Measurements from ENCODE around the gene PRDX1. TPM values are rescaled to one million over a fixed set of nuclear protein-coding genes. Genes with fewer than 3 reads are reported as not detected.
A peak's percentile ranks its signal among the peaks of the same experiment; 100 is the strongest.

Gene PRDX1
- total RNA-seq, 1 experiment from 2014 or later: 967 TPM

- Histone ChIP-seq H3K4me1 (ENCODE audit: insufficient read depth, low read length) (peaks cover 15% of the 10 kb centered on the region), H2AFZ (ENCODE audit: low read length) (no peak overlapping the region), H3K27ac (ENCODE audit: low read length) (no peak overlapping the region), H3K4me3 (ENCODE audit: low read length) (no peak overlapping the region), H3K36me3 (ENCODE audit: low read depth, low read length) (no peaks in the 10 kb centered on the region), H4K20me1 (ENCODE audit: low read length) (no peaks in the 10 kb centered on the region), H3K9ac (ENCODE audit: low read length) (no peak overlapping the region), H3K9me3 (ENCODE audit: low read length) (no peaks in the 10 kb centered on the region), H3F3A (ENCODE audit: low read length, unreplicated experiment) (no peaks in the 10 kb centered on the region), H3K9me2 (replicated peaks; ENCODE audit: low read length) (no peaks in the 10 kb centered on the region), H3K27me3 (ENCODE audit: low read length) (no peaks in the 10 kb centered on the region), H3K79me2 (ENCODE audit: low read length) (no peaks in the 10 kb centered on the region), H3K4me2 (ENCODE audit: low read length) (no peak overlapping the region)
- POLR2A ChIA-PET (ENCODE audit: unreplicated experiment): no interaction called here
- intact Hi-C loops (cut with micrococcal nuclease): no loop called here
- no peak for DNase-seq
- CTCF ChIA-PET: no interaction called here
- no peak for ATAC-seq
- no peak for TF ChIP-seq EZH2phosphoT487 (IDR thresholded peaks at IDR 0.05; ENCODE audit: borderline replicate concordance, low read length)
- TF ChIP-seq, protein P1, sequence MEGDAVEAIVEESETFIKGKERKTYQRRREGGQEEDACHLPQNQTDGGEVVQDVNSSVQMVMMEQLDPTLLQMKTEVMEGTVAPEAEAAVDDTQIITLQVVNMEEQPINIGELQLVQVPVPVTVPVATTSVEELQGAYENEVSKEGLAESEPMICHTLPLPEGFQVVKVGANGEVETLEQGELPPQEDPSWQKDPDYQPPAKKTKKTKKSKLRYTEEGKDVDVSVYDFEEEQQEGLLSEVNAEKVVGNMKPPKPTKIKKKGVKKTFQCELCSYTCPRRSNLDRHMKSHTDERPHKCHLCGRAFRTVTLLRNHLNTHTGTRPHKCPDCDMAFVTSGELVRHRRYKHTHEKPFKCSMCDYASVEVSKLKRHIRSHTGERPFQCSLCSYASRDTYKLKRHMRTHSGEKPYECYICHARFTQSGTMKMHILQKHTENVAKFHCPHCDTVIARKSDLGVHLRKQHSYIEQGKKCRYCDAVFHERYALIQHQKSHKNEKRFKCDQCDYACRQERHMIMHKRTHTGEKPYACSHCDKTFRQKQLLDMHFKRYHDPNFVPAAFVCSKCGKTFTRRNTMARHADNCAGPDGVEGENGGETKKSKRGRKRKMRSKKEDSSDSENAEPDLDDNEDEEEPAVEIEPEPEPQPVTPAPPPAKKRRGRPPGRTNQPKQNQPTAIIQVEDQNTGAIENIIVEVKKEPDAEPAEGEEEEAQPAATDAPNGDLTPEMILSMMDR (conservative IDR thresholded peaks at IDR 0.05; ENCODE audit: low read depth, low read length): no peak
- no peak for TF ChIP-seq EZH2 (IDR thresholded peaks at IDR 0.05; ENCODE audit: low read length, unreplicated experiment)
- no TSS peak for BruUV-seq (replicated peaks)
Measured at GRCh38 chr1:45541193-45541592, 19.5 kb upstream of the PRDX1 start.

DNA sequence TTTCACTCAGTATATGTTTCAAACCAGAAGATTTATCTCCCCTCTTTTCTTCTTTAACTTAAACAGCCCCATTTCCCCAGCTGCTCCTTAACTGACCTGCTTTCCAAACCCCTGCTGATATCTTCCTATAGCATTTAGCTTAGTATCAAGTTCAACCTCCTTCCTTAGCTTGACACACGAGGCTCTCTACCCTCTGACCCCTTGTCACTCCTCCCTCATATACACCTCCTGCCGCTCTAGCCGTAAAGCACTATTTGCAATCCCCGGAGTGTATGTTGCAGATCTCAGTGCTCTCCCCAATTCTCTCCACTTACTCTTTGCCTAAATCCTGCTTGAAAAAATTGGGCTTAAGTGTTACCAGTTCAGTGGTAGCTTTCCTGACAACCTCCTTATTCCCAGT, 15.2 kb upstream of the PRDX1 start:
- Histone ChIP-seq H4K20me1 (ENCODE audit: low read length) (no peaks in the 10 kb centered on the region), H3K36me3 (ENCODE audit: low read depth, low read length) (no peaks in the 10 kb centered on the region), H3K4me2 (ENCODE audit: low read length) (peak overlapping the region; percentile 46; the same call in 1 of the 2 replicates), H3K4me1 (ENCODE audit: insufficient read depth, low read length) (peaks cover 17% of the 10 kb centered on the region), H2AFZ (ENCODE audit: low read length) (no peak overlapping the region), H3K9me3 (ENCODE audit: low read length) (no peaks in the 10 kb centered on the region), H3K4me3 (ENCODE audit: low read length) (no peak overlapping the region), H3K9ac (ENCODE audit: low read length) (no peak overlapping the region), H3K79me2 (ENCODE audit: low read length) (no peaks in the 10 kb centered on the region), H3K27me3 (ENCODE audit: low read length) (no peaks in the 10 kb centered on the region), H3K27ac (ENCODE audit: low read length) (no peak overlapping the region), H3K9me2 (replicated peaks; ENCODE audit: low read length) (no peaks in the 10 kb centered on the region), H3F3A (ENCODE audit: low read length, unreplicated experiment) (no peaks in the 10 kb centered on the region)
- intact Hi-C loops (cut with micrococcal nuclease): no loop called here
- TF ChIP-seq, protein P1 (conservative IDR thresholded peaks at IDR 0.05; ENCODE audit: low read depth, low read length): no peak
- TF ChIP-seq EZH2phosphoT487 (IDR thresholded peaks at IDR 0.05; ENCODE audit: borderline replicate concordance, low read length) (no peak), EZH2 (IDR thresholded peaks at IDR 0.05; ENCODE audit: low read length, unreplicated experiment) (no peak)
- BruUV-seq (replicated peaks): no TSS peak
- DNase-seq: no peak
- ATAC-seq: no peak
- ChIA-PET POLR2A (ENCODE audit: unreplicated experiment) (no interaction called here), CTCF (no interaction called here)

DNA sequence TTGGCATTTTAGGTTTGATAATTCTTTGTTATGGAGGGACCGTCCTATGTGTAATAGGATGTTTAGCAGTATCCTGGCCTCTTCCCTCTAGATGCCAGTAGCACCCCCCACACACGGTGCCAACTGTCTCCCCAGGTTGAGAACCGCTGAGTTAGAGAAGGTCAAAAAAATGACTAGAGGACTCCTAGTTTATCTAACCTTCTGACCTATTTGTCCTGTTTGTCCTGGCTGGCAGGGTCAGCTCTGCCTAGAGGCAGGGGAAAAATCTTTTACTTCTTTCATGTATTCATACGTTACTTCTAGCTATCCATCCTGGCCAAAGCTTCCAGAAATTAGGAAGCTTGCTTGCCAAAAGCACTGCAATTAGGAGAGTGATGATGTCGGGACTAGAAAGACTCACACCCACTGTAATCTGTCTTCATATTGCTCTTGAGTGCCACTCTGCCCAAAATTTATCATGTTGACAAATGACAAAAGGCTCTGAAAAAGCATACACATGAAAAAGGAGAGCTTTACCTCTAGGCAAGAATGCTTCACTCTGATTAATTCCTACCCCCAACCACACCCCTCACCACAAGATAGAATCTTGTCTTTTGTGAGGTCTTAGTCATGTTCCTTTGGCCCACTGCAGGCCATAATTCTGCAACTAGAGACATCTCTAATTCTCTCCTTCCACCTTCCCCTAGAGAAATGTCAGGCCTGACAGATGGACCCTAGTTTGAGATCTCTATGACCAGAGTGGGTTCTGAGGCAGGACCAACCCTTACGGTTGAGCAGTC, 14.5 kb upstream of the PRDX1 start:
- ATAC-seq: peak; percentile 91
- H3K4me1 ChIP-seq (ENCODE audit: insufficient read depth, low read length): peaks cover 17% of the 10 kb centered on the region
- no peaks in the 10 kb centered on the region for H3F3A ChIP-seq (ENCODE audit: low read length, unreplicated experiment)
- no peaks in the 10 kb centered on the region for H3K27me3 ChIP-seq (ENCODE audit: low read length)
- H3K36me3 ChIP-seq (ENCODE audit: low read depth, low read length): no peaks in the 10 kb centered on the region
- H2AFZ ChIP-seq (ENCODE audit: low read length): no peak overlapping the region
- BruUV-seq (replicated peaks): no TSS peak
- no peaks in the 10 kb centered on the region for H4K20me1 ChIP-seq (ENCODE audit: low read length)
- no peak overlapping the region for H3K9ac ChIP-seq (ENCODE audit: low read length)
- intact Hi-C loops (cut with micrococcal nuclease): no loop called here
- peak; percentile 54 for DNase-seq
- H3K27ac ChIP-seq (ENCODE audit: low read length): no peak overlapping the region
- TF ChIP-seq EZH2phosphoT487 (IDR thresholded peaks at IDR 0.05; ENCODE audit: borderline replicate concordance, low read length): no peak
- TF ChIP-seq EZH2 (IDR thresholded peaks at IDR 0.05; ENCODE audit: low read length, unreplicated experiment): no peak
- TF ChIP-seq, protein P1 (conservative IDR thresholded peaks at IDR 0.05; ENCODE audit: low read depth, low read length): no peak
- no peak overlapping the region for H3K4me3 ChIP-seq (ENCODE audit: low read length)
- peak overlapping the region; percentile 46 for H3K4me2 ChIP-seq (ENCODE audit: low read length)
- H3K79me2 ChIP-seq (ENCODE audit: low read length): no peaks in the 10 kb centered on the region
- no peaks in the 10 kb centered on the region for H3K9me3 ChIP-seq (ENCODE audit: low read length)
- no peaks in the 10 kb centered on the region for H3K9me2 ChIP-seq (replicated peaks; ENCODE audit: low read length)
- ChIA-PET POLR2A (ENCODE audit: unreplicated experiment) (no interaction called here), CTCF (no interaction called here)
